Mesenteric fat pad (tissue), 1 donor: ENCODE measurements around the gene CCNL2. TPM values are rescaled to one million over a fixed set of nuclear protein-coding genes. Genes with fewer than 3 reads are reported as not detected.
"Not testable (repeated sequence)": the region's sequence is repeated elsewhere in the genome, so short reads cannot be mapped to it uniquely, and the experiment has no call there.

Source experiments
- DNase-seq: peaks from one replicate; pipeline ENCODE4 v3.0.0-alpha.2; 2020; ENCODE audit warnings: low spot score
- total RNA-seq: library from RNA; stranded (reverse); fragmentation: NEBNext Ultra II Directional; extraction: Animal tissue kit (Norgen Biotek cat#: 25700); gene quantifications from one replicate; pipeline ENCODE4 v1.2.1, GENCODE V29; 2021
- donor health status: DM: yes; HTN: yes; CAD: no.

The CCNL2 gene
- total RNA-seq, 1 donor from 2014 or later = 162 TPM

DNA sequence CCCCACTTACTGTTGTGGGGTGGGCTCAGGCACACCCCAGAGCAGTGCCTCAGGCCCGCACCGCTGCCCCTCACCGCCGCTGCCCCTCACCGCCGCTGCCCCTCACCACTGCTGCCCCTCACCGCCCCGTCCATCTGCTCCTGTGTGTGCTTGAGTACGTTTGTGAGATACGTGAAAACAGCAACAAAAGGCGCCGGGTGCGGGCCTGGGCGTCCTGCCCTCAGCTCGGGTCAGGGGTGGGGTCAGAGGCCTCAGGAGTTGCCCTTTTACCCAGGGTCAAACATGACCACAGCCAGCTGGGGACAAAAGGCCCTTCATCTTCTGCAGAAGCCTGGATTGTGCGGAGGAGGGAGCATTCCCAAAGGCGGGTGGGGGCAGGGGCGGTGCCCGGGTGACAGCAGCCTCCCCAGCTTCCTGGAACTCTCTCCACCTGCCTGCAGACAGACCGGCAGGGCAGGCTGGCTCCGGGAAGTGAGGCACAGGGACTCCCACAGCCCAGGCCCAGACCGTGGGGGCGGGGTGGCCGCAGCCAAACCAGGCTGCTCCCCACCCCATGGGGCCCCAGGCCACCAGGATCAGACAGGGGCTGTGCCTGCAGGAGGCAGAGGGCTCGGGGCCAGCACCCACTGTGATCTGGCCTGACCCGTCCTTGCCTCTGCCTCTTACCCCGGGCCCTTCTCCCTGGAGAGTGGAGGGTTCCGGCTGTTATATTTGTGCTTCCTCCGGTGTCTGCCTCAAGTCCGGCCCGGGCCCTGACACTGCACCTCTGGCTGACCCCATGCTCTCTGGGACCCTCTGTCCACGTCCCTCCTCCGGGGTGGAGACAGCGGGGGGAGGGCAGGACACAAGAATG lies 34.0 kb upstream of the CCNL2 start:
- peak; percentile 92 for DNase-seq

DNA sequence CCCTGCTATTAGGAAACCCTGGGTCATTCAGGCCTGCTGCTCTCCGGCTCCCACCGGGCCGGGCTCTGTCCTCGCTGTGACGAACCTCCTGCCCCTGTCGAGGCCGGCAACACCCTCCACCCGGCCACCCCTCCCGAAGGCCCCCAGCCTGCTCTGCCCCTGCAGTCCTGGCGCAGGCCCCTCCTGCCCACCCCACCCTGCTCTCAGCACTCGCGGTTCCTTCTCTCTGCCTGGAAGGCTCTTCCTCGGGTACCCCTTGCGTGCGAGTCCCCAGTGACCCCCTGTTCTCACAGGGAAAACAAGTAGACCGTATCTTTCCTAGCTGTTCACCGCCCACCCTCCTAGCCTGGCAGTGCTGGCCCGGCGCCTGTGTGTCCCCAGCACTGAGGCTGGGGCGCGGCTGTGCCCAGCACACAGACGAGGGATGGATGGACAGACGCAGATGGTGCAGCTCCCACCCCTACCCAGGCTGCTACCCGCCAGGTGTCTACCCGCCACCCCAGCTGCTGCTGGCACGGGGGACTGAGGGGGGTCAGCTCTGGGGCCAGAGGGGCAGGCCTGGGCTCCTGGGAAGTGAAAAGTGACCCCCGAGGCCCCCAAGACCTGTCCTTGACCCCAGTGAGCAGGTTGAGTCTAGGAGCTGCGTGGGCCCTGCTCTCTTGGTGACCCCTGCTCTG lies 33.3 kb upstream of the CCNL2 start:
- DNase-seq = peak; percentile 88

DNA sequence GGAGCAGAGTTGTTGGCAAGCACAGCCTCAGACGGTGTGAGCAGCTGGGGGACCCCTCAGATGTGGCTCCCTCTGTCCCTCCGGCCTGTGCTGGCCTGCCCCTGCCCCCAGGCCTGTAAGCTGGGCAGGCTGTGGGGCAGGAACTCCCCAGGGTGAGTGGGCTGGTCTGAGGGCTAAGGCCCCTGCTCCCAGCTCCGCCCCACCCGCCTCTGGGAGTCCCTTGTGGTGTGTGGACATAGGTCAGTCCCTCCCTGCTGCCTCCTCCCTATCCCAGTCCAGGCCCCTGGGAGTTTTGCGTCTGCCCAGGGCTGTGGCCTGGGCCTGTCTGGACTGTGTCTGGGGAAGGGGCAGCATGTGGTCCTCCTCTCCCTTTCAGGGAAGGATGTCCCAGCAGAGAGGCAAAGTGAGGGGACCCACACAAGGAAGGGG lies 32.7 kb upstream of the CCNL2 start:
- DNase-seq = peak; percentile 90

DNA sequence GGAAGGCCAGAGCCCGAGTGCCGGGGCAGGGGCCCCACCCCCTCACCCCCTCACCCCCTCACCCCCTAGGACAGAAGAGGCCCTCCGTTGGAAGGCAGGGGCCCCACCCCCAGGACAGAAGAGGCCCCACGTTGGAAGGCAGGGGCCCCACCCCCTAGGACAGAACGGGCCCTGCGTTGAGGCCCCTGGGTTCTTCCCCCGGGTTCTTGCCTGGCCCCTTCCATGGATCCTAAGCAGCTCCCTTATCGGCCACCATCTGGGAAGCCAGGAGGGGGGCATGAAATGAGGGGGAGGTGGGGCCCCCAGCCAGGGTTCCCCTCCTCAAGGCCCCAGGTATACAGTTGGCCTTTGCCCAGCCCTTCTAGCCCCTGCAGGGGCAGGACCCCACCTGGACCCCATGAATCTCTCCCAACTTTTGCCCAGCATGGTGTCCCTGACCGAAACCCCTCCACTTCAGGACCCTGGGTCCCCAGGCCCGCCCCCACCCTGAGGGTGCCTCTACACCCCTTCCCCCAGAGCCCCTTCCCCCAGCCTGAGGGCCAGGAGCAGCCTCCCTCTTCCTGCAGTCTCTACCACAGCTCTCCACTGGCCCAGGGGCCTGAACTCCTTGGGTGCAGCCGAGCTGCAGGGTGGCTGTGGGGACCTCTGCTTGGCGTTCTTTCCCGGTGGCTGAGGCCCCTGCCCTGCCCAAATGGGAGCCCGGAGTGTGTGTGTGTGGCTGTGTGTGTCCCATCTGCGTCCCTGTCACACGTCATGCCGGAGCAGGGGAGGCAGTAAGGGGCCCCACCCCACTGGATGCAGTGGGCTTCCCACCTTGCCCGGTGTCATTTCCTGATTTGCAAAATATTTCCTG lies 32.1 kb upstream of the CCNL2 start:
- peak; percentile 87 for DNase-seq

- peak; percentile 94 for DNase-seq
These were observed 31.2 kb upstream of the CCNL2 start for GRCh38 chr1:1430114-1430982.

- no peak for DNase-seq
These were observed 30.5 kb upstream of the CCNL2 start for GRCh38 chr1:1429671-1430073.

GRCh38 chr1:1428967-1429366 lies 29.8 kb upstream of the CCNL2 start:
- not testable (repeated sequence) for DNase-seq

DNA sequence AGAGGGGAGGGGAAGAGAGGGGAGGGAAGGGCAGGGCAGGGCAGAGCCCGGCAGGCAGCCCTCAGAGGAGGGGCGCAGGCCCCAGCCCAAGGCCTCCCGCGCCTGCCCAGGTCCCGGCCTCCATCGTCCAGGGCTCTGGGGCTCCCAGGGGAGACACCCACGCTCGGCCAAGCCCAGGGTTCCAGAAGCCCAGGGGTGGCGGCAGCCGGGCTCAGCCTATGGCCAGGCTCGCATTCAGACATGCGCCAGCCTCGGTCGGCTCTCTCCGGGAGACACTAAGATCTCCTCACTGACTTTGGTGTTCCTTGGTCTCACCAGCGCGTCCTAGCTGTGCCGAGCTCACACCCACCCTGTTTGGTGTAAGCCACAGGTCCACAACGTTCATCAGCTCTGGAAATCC lies 29.0 kb upstream of the CCNL2 start:
- peak; percentile 81 for DNase-seq

- no peak for DNase-seq
These were observed 28.6 kb upstream of the CCNL2 start for GRCh38 chr1:1427820-1428148.

DNA sequence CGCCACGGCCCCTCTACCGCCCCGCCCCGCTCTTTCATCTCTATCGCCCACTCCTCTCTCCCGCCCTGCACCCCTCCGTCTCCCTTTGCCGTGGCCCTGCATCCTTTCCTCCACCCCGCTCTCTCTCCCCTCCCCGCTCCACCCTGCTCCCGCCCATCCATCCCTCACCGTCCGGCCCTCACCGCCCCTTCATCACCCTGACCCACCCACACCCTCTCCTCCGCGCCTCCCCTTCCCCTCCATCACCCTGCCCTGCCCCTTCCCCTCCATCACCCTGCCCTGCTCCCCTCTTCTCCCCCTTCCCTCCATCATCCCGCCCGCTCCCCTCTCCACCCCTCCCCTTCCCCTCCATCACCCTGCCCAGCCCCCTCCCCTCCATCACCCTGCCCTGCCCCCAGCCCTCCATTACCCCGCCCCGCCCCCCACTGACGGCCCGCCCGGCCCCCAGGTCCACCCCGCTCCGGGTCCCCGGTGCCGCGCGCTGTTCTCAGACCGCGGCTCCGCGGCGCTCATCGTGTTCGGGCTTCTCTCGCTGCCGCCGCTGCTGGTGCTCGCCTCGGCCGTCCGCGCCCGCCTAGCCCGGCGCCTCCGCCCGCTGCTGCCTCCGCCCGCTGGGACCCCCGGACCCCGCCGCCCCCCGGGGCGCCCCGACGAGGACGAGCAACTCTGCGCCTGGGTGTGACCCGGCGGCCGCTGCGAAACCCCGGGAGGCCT lies 28.1 kb upstream of the CCNL2 start:
- DNase-seq = peak; percentile 89

GRCh38 chr1:1426496-1427105 lies 27.5 kb upstream of the CCNL2 start:
- DNase-seq = peak; percentile 76

- peak; percentile 68 for DNase-seq
These were observed 26.8 kb upstream of the CCNL2 start for GRCh38 chr1:1425753-1426495.

DNA sequence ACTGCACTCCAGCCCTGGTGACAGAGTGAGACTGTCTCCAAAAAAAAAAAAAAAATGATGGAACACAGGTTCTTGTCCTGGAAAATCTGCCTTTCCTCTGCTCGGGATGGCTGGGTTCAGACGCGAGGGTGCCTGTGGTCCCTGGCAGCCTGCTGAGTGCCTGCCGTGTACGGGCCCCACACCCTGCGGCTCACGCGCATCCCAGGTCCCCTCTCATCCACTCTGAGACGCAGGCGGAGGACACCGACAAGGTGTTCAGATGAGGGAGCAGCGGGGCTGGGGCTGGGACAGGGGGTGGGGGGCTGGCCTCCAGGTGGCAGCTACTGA lies 26.3 kb upstream of the CCNL2 start:
- no peak for DNase-seq

- no peak for DNase-seq
These were observed 25.6 kb upstream of the CCNL2 start for GRCh38 chr1:1424707-1425106.

DNA sequence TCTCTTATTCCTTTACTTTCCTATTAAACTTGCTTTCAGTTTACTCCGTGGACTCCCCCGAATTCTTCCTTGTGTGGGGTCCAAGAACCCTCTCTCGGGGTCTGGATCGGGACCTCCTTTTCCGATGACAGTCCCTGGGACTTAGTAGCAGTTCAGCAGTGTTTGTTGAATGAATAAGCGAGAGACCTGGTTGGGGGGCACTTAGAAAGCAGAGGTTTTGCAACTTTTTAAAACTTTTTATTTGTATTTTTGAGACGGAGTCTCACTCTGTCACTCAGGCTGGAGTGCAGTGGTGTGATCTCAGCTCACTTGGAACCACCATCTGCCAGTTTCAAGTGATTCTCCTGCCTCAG lies 24.1 kb upstream of the CCNL2 start:
- DNase-seq = no peak

GRCh38 chr1:1422465-1423244 lies 23.5 kb upstream of the CCNL2 start:
- DNase-seq = no peak

GRCh38 chr1:1421907-1422464 lies 22.9 kb upstream of the CCNL2 start:
- DNase-seq = no peak
